ENCODE results near the gene GRM8.
A peak's percentile ranks its signal among the peaks of the same experiment; 100 is the strongest.

GRM8 gene

DNA sequence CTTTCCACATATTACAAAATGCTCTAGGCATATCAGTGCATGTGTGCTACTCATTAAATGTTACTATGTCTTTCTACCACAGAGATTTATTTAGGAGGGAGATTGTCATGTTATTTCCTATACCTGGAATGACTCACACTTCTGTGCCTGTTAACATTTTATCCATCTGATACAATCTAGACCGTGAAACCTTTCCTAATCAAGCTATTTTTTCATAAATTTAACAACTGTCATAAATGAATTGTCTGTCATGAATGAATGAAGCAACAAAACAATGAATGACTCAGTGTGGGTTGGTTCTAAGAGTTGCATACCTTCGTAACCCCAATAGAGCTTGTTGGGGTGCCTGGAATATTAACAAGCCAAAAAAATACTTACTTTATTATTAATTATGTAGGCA lies 554.3 kb downstream of the GRM8 start:
- TF ChIP-seq, protein P1, sequence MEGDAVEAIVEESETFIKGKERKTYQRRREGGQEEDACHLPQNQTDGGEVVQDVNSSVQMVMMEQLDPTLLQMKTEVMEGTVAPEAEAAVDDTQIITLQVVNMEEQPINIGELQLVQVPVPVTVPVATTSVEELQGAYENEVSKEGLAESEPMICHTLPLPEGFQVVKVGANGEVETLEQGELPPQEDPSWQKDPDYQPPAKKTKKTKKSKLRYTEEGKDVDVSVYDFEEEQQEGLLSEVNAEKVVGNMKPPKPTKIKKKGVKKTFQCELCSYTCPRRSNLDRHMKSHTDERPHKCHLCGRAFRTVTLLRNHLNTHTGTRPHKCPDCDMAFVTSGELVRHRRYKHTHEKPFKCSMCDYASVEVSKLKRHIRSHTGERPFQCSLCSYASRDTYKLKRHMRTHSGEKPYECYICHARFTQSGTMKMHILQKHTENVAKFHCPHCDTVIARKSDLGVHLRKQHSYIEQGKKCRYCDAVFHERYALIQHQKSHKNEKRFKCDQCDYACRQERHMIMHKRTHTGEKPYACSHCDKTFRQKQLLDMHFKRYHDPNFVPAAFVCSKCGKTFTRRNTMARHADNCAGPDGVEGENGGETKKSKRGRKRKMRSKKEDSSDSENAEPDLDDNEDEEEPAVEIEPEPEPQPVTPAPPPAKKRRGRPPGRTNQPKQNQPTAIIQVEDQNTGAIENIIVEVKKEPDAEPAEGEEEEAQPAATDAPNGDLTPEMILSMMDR (IDR thresholded peaks at IDR 0.05; ENCODE audit: extremely low read depth, insufficient read depth, missing control alignments): no peak
- in situ Hi-C loops (cut with MboI; ENCODE audit: low pct_unique_long_range_greater_than_20kb, low sequenced_read_pairs, unreplicated experiment): no loop called here
- no peak for DNase-seq (ENCODE audit: low spot score)

DNA sequence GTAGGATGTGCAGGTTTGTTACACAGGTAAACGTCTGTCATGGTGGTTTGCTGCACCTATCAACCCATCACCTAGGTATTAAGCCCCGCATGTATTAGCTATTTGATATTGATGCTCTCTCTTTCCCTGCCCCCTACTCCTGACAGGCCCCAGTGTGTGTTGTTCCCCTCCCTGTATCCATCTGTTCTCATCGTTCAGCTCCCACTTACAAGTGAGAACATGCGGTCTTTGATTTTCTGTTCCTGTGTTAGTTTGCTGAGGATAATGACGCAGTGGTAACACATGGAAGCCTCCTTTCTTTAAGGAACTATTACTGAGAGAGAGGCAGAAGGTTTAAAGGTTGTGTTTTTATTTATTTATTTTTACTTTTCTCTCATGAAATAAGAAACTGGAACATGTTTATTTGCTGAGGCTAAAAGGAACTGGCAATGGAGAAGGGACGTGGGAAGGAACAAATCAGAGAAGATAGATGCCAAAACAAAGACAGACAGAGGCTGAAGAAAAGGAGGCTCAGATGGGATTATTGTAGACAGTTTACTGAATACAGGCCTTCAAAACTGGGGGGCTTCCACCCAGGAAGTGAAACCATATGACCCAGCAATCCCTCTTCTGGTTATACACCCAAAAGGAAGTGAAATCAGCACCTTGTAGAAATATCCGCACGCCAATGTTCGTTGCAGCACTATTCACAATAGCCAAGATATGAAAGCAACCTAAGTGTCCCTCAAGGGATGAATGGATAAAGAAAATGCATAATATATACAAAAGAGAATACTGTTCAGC lies 556.3 kb downstream of the GRM8 start:
- in situ Hi-C loops (cut with MboI; ENCODE audit: low pct_unique_long_range_greater_than_20kb, low sequenced_read_pairs, unreplicated experiment): no loop called here
- TF ChIP-seq, protein P1 (IDR thresholded peaks at IDR 0.05; ENCODE audit: extremely low read depth, insufficient read depth, missing control alignments): no peak
- peak; percentile 28 for DNase-seq (ENCODE audit: low spot score)

DNA sequence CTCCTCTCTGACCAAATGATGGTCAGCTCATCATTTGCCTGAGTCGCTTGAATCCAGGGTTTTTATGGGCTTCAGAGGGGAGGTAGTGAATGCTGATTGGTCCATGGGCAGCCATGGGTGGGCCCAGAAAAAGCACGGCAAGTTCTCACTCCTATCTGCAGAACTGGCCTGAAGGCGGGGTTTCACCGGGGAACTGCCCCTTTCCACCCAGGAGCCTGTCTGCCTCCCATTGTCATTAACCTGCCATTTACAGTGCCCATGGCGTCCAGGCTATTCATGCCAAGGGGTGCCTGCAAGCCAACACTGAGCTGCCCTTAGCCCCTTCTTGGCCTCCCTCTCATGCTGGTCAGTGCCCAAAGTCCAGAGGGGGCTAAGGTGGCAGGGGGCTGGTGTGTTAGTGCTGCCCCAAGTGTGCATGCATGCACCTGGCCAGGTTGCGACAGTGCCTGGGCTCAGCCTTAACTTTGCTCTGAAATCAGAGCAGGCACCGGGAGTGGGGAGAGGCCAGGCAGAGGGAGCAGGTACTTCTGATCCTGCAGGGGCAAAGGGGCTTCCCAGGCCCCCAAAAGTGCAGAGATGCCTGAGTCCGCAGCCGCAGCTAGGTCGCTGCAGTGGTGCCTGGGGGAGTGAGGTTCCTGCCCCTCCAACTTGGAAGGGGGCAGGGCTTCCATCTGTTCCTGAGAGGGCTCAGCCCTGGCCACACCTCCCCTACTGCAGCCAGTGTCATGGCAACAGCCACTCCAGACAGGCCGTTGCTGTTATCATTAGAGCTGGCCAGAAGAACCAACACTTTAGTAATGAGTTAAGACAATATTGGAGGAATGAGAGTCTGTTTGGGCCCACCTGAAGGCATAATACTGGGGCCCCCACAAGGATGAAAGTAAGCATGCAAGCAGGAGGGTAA lies 561.6 kb downstream of the GRM8 start:
- in situ Hi-C loops (cut with MboI; ENCODE audit: low pct_unique_long_range_greater_than_20kb, low sequenced_read_pairs, unreplicated experiment): no loop called here
- DNase-seq (ENCODE audit: low spot score): no peak
- TF ChIP-seq, protein P1 (IDR thresholded peaks at IDR 0.05; ENCODE audit: extremely low read depth, insufficient read depth, missing control alignments): no peak

DNA sequence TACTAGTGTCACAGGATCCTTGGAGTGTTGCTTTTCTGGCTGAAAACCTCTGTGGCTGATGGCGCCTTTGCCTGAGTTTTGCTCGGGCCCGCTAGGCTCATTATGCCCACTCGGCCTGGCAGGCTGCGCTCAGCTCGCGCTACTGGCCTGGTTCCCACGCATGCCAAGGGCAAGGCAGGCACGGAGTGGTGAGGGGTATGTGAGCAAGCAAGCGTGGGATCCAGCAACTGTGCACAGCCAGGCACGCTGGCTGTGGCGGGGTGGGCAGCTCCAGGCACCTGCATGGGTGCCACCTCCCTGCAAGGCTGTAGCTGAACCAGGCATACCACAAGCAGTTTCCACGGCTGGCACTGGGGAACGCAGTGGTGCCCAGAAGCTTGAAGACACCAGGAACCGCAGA lies 562.6 kb downstream of the GRM8 start:
- TF ChIP-seq, protein P1 (IDR thresholded peaks at IDR 0.05; ENCODE audit: extremely low read depth, insufficient read depth, missing control alignments): no peak
- DNase-seq (ENCODE audit: low spot score): no peak
- in situ Hi-C loops (cut with MboI; ENCODE audit: low pct_unique_long_range_greater_than_20kb, low sequenced_read_pairs, unreplicated experiment): no loop called here

DNA sequence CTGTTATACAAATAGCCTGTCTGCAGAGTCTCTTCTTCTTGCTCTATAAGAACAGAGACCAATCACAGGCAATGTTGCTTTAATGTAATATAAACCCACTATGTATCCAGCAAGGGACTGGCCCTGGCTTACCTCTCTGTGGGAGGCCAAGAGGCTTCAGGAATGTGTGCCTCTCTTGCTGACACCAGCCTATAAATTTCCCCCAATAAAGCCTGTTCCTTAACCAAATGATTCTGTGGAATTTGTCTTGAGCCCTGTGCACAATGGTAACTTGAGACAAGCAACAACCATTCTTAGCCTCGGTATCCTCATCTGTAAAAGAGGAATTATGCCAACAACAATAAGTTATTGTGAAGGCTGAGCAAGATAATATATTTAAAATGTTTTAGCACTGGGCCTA lies 563.7 kb downstream of the GRM8 start:
- DNase-seq (ENCODE audit: low spot score): no peak
- TF ChIP-seq, protein P1 (IDR thresholded peaks at IDR 0.05; ENCODE audit: extremely low read depth, insufficient read depth, missing control alignments): no peak
- in situ Hi-C loops (cut with MboI; ENCODE audit: low pct_unique_long_range_greater_than_20kb, low sequenced_read_pairs, unreplicated experiment): no loop called here

DNA sequence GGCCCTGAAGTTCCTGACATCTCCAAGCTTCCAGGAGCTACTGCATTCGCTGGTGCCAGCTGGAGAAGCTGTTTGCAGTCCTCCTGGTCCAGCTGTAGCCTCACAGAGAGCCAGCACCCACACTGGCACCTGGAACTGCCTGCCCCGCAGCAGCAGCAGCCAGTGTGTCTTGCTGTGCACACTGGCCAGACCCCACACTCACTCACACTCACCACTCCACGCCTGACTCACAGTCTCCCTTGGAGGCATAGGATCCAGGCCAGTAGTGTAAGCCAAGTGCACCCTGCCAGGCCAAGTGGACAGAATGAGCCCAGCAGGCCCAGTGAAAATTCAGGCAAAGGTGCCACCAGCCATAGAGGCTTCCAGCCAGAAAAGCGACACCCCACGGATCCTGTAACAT lies 566.3 kb downstream of the GRM8 start:
- in situ Hi-C loops (cut with MboI; ENCODE audit: low pct_unique_long_range_greater_than_20kb, low sequenced_read_pairs, unreplicated experiment): no loop called here
- TF ChIP-seq, protein P1 (IDR thresholded peaks at IDR 0.05; ENCODE audit: extremely low read depth, insufficient read depth, missing control alignments): no peak
- DNase-seq (ENCODE audit: low spot score): no peak
